CD4-positive, alpha-beta T cell treated with Interleukin-1 beta for 1 hour (primary cell): ENCODE data around the gene GBE1.
A peak's percentile ranks its signal among the peaks of the same experiment; 100 is the strongest.
"Not testable (repeated sequence)": the region's sequence is repeated elsewhere in the genome, so short reads cannot be mapped to it uniquely, and the experiment has no call there.

Experiments used
- DNase-seq, 2 donors: peaks; one replicate each; pipeline ENCODE4 v3.0.0-alpha.2; 2020 to 2022

GBE1 gene

DNA sequence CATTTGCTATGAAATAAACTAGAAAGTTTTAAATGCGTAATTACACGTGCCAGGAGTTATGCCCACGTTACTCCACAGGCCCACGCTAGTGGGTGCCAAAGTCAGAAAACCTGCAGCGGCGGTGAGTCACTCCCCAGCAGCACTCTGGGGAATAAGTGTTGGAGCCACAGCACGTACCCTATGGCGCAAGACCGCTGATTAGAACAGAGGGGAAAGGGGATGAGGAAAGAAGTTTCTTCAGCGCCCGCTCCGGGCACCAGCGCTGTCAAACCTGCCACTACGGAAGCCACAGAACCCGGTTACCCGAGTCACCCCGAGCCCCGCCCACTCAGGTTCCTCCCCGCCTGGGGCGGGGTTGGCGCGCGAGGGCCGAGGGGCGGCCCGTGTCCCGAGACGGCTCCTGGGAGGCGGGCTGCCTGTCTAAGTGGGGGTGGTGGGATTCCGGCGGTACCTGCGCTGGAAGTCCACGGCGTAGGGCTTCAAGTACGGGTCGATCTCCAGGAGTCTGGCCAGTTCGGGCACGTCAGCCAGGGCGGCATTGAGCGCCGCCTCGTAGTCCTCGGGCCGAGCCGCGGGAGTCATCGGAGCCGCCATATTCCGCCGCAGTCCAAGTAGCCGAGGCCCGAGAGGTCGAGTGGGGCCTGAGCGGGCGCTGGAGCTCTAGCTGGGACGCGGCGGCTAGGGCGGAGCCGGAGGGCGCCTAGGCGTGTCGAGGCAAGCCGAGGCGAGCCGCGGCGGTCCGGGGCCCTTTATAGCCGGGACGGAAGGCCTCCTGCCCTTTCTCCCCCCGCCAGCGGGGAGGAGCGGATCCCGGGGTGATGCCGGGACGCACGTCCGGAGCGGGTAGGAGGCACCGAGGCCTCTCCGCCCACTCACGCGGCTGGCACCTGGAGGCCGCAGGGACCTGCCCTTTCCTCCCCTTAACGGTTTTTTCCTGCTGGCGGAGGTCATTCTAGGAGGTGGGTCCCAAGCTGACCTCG lies at the start of gene GBE1:
Gene GBE1, minus strand, starts transcription at position 722 of the 980 bp plus-strand sequence. Its CDS starts 128 bp downstream, at position 594.
- DNase-seq, result peak; percentile 88 to 90

GRCh38 chr3:81808900-81809299 lies 47.5 kb upstream of the GBE1 start:
- DNase-seq, result no peak

GRCh38 chr3:81799403-81799802 lies 38.0 kb upstream of the GBE1 start:
- no peak for DNase-seq

DNA sequence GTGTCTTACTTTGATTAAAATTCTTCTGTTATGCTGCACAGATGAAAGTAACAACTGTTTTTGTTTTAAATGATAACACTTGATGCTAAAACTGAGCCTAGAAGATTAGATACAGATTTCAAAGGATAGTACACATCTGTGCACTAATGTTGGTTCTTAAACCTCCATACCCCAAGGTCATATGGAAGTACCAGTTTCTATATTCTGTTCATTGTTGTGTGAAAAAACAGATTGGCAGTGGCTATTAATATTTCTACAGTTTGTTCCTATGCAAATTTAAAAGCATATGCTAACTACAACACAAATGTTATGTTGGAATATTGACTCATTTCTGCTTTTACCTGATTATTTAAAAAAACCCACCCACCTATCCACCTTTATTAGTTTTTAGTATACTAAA lies 32.0 kb upstream of the GBE1 start:
- no peak for DNase-seq

DNA sequence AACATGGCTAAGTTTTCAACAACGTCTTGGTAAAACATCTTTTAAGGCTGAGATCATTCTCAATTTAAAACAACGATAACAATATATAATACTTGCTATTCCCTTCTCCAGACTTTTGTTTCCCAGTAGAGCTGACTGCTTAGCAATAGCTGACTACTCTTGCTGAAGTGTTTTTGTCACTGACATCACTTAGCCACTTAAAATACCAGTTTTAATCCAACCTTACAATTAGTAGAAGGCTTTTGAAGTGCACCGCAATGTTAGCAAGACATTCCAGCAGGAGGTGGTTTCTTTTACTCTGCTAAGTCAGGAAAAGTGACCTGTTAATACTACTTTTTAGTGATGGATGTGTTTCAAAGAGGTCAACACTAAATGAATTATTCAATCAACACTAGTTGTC lies 28.7 kb upstream of the GBE1 start:
- no peak for DNase-seq

DNA sequence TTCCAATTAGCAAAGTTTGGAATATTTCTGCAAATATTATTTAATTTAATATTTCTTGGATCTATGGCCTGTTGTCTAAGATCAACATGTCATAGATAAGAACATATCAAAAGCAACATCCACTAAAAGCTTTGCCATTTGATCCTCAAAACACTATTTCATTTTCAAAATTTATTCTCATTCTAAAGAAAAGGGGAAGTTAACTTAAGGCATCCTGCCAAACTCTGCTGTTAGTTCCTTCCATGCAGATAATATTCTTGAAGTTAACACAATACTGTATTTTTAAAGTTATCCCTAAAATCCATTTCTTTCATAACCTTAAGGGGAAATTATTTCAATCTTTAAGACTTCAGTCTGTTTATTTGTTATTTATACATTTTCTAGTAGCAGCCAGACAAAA lies 28.2 kb upstream of the GBE1 start:
- no peak for DNase-seq

DNA sequence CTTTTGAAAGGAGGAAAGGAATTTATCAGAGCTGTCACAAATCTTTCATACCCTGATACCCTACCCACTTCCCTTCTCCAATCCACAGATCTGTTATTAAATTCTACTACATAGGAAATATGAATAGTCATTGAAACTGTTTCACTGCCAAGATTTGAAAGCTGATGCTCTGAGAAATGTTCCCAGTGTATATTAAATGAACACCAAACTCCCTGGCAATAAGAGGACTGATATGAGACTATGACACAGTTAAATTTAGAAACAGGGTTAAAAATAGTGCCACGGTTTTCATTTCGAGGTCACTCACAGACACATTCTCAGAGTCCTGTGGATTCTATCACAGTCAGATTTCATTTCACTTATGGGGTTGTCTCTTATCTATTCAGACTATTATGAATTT lies 27.2 kb upstream of the GBE1 start:
- DNase-seq, result no peak

- DNase-seq, result no peak
These were observed 26.6 kb upstream of the GBE1 start for GRCh38 chr3:81788044-81788443.

DNA sequence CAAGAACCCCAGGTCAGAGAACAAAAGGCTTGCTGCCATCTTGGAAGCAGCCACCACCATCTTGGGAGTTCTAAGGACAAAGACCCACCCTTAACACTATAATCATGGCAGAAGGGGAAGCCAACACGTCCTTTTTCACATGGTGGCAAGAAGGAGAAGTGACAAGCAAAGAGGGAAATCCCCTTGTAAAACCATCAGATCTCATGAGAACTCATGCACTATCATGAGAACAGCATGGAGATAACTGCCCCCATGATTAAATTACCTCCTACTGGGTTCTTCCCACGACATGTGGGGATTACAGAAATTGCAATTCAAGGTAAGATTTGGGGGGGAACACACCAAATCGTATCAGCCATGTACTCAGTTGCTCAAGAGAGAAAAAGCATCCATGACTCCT lies 21.1 kb upstream of the GBE1 start:
- DNase-seq, result no peak

DNA sequence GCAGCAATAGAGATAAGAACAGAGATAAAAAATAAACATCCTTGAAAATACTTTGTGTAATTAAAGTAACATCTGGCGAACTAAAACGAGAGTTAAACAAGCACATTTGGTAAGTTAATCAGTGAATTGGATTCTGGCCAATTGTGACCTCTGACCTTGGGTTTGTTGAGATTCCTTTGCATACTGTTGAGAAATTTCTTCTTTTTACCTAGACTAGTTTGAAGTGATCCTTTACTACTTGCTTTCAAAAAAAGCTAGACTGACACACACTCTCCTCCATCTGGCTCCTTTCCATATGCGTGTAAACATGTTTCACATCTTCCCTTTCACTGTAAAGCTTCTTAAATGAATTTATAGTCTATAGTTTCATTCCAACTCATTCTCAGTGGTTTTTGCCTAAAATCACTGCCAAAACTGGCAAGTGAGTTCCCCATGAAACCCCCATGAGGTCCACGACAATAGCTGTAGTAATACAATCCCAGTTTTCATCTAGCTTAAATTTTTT lies 17.3 kb upstream of the GBE1 start:
- no peak for DNase-seq

DNA sequence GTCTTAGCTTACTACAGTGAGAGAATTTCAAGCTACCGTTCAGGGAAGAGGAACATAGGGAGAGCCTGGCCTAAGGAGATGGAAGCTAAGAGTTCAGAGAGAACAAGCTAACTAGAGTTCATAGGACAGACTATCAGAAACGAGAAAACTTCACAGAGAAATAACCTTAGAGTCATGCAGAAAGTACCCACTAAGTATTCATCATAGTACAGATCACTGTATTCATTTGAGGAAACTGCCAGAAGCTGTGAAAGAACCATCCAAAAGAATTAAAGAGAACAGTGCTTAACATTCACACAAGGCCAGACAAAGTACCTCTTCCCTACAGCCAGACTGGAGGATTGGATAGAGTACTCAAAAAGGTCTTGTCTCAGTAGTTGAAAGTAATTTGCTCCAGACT lies 15.2 kb upstream of the GBE1 start:
- no peak for DNase-seq

DNA sequence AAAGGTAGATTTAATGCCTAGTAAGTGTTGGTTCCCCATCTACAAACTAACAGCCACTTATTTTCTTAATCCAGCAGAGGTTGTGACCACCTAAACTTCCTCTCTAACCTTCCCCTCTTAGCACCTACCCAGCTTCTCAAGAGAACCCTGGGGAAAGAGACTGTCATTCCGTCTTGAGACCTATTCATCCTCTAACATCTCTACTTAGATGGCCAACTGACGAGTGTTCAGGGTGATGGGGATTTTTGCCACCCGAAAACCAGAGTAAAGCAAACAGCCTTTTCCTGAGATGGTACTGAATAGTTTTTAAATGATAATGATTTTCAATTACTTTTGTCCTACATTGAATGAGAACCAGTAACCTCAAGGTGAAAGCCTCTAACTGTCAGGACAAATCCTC lies 9.3 kb upstream of the GBE1 start:
- DNase-seq, result no peak

GRCh38 chr3:81769299-81769698 lies 7.9 kb upstream of the GBE1 start:
- DNase-seq, result no peak

DNA sequence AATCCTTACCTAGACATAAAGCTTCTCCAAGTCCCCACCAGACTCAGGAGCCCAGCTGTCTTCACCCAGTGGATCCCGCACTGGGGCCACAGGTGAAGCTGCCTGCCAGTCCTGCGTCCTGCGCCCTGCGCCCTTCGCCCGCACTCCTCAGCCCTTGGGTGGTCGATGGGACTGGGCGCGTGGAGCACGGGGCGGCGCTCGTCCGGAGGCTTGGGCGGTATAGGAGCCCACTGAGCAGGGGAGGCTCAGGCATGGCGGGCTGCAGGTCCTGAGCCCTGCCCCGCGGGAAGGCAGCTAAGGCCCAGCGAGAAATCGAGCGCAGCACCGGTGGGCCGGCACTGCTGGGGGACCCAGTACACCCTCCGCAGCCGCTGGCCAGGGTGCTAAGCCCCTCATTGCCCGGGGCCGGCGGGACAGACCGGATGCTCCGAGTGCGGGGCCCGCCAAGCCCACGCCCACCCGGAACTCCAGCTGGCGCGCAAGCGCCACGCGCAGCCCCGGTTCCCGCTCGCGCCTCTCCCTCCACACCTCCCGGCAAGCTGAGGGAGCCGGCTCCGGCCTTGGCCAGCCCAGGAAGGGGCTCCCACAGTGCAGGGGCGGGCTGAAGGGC lies 5.9 kb upstream of the GBE1 start:
- not testable (repeated sequence) for DNase-seq

DNA sequence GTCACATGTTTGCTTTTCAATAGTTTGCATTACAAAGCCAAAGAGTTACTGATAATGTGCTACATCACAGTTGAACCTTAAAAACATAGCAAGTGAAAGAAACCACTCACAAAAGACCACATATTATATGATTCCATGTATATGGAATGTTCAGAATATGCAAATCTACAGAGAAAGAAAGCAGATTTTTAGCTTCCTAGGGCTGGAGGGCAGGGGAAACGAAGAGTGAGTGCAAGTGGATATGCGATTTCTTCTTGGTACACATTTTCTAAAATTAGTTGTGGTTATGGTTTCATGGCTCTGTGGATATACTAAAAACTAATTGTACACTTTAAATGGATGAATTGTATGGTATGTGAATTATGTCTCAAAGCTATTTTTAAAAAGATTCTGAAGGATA lies 4.0 kb upstream of the GBE1 start:
- DNase-seq, result no peak

GRCh38 chr3:81764665-81765064 lies 3.2 kb upstream of the GBE1 start:
- DNase-seq, result no peak

DNA sequence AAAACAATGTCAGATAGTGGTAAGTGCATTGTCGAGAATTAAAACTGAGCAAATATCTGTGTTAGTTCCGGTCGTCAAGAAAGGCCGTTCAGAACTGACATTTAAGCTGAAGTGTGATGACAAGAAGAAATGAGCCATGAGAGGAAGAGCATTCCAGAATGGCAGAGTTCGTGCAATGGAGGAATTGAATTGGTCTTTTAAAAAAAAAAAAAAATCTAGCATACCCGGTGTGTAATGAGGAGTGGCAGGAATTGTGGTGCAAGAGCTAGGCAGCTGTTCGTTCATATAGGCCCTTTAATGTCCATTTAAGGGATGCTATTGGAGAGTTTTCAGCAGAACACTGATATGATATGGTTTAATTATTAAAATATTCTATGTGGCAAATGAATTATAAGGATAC lies 2.6 kb upstream of the GBE1 start:
- no peak for DNase-seq

DNA sequence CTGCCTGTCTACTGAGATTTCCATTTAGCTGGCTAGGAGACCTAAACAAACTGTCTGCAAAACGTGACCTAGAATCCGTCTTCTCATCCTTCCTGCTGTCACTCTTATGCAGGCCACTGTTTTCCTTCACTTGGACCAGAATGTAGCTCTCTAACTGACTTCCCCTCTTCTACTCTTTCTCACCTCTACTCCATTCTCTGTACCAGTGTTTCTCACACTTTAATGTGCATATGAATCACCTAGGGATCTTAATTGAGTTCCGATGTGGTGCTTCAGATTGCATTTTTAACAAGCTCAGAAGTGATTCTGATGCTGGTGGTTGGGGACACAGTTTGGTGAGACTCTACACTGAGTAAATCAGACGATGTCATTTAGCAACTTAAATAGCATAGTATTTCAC lies 1.6 kb upstream of the GBE1 start:
- DNase-seq, result no peak

DNA sequence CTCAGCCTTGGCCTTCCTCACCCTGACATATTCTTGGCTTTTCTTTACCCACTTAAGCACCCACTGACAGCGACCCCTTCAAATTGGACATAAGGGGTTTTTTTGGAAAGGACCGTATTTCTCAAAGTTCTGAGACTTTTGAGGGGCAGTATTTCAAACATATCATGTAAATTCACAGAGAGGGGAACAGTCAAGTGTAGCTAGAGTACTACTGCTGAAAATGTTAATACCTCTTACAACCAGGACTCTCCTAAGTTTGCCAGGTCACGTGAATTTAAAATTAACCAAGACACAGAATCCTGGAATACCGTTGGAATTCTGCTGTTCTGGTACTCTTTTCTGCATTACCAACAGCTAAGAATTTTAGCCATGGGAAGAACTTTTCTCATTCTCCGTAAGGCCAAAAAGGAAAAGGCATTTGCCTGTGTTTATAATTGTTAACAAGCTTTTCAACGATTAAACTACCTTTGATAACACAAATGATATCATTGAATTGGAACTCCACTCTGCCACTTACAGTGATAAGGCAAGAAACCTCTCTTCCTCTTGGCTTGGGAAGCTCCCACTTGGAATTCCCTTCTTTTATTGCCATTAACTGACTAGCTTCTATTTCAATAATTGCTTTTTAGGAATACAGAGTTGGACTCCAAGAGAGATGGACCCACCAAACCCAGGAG lies 597 bp upstream of the GBE1 start:
- no peak for DNase-seq

- no peak for DNase-seq
These were observed 1.2 kb downstream of the GBE1 start for GRCh38 chr3:81760215-81760614.

DNA sequence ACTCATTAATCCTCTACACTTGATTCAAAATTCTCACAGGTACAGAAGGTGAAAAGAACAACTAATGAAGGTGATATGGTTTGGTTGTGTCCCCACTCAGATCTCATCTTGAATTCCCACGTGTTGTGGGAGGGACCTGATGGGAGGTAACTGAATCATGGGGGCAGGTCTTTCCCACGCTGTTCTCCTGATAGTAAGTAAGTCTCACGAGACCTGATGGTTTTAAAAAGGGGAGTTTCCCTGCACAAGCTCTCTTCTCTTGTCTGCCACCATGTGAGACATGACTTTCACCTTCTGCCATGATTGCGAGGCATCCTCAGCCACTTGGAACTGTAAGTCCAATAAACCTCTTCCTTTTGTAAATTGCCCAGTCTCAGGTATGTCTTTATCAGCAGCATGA lies 2.7 kb downstream of the GBE1 start:
- DNase-seq, result not testable (repeated sequence)

DNA sequence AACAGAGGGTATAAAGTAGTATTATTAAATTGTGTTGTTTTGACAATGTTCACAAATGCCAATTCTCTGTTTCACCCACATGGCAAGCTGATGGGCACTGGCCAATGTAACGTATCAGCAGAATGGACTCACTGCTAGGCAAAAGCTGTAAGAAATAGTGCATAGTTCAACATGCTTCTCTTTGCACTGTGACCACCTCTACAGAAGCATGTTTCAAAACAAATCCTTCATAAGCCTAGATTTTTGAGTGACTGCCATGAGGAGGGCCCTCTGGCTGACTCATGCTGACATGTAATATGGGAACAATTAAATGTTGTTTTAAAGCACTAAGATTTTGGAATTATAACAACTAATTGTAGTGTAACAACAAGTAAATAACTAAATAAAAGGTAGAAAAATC lies 3.2 kb downstream of the GBE1 start:
- DNase-seq, result no peak

- no peak for DNase-seq
These were observed 7.9 kb downstream of the GBE1 start for GRCh38 chr3:81753416-81754027.
